Keratinocyte (primary cell): ENCODE data around the gene GPC3.

ENCODE experiments used
- CTCF ChIP-seq, 3 experiments: IDR thresholded peaks in 1 of 3; conservative IDR thresholded peaks in 1 of 3; optimal IDR thresholded peaks in 1 of 3; 2 replicates in 2 of 3; 3 replicates in 1 of 3; pipeline versions ENCODE3 to v1.5.1; 2011; ENCODE audit warnings: low read length in 3 of 3, mild to moderate bottlenecking in 3 of 3, moderate library complexity in 2 of 3, control low read depth in 1 of 3, inconsistent platforms in 1 of 3; ENCODE audit not compliant: insufficient read depth in 2 of 3; ENCODE audit errors: extremely low read depth in 1 of 3
- EZH2 ChIP-seq: IDR thresholded peaks from one replicate; pipeline ENCODE4 v1.6.1; 2012; ENCODE audit warnings: inconsistent platforms, mild to moderate bottlenecking, low read length, moderate library complexity

- TF ChIP-seq CTCF (optimal IDR thresholded peaks at IDR 0.05 in 1 of 3, IDR thresholded peaks at IDR 0.05 in 1 of 3, conservative IDR thresholded peaks at IDR 0.05 in 1 of 3; ENCODE audit: extremely low read depth in 1 of 3, insufficient read depth in 2 of 3, low read length in 3 of 3) = no peak
- no peak for TF ChIP-seq EZH2
Observed at GRCh38 chrX:133541021-133541420, 444.4 kb downstream of the GPC3 start.
